GM19193 (cell line): ENCODE measurements around the gene ZYX.

ENCODE experiments used
- POLR2A ChIP-seq: IDR thresholded peaks from 4 replicates; pipeline ENCODE4 v1.6.1; 2011; ENCODE audit not compliant: insufficient read depth, insufficient read length; ENCODE audit errors: extremely low read depth

The ZYX gene

DNA sequence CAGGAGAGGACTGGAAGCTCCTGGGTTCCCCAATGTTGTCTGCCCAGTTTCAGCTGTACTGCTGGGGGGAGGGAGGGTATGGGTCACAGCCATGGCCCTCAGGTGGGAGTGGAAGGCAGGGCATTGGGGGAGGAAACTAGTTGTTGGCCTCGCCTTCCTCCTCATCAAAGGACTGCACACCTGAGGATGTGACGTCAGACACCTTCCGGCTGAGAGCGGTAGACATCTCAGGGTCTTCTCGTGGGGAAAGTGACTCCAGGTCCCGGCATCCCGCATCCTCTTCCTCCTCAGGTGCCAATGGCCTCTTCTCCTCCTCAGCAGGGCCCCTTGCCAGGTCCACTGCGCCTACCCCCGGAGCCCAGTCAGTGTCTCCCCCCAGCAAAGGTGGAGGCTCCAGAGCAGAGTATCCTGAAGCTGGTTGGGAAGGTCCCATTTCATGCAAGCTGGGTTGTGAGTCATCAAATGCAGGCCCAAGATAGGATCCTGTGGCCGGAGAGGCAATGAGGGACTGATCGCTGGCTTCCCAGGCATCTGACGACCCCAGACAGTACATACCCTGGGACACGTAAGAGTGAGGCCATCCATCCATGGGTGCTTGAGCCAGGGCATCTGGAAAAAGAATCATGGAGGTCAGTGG is 24.6 kb upstream of the ZYX start:
- no peak for TF ChIP-seq POLR2A

DNA sequence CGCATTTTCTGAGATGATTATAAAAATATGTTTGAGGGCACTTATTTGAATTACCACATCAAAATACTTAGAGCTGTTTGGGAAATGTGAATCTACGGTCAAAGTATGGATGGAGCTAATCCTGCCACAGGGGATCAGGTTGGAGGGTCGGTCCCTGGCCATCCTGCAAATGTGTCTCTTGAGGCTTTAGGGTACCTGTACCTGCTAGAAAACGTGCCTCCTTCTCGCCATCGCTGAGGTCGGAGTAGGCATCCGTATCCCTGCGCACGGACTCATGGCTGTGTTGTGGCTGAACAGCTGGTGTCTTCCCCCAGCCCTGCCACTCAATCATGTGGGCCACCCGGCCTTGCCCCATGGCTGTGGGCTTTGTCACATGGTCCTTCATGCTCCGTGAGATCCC is 22.5 kb upstream of the ZYX start:
- TF ChIP-seq POLR2A, result no peak

DNA sequence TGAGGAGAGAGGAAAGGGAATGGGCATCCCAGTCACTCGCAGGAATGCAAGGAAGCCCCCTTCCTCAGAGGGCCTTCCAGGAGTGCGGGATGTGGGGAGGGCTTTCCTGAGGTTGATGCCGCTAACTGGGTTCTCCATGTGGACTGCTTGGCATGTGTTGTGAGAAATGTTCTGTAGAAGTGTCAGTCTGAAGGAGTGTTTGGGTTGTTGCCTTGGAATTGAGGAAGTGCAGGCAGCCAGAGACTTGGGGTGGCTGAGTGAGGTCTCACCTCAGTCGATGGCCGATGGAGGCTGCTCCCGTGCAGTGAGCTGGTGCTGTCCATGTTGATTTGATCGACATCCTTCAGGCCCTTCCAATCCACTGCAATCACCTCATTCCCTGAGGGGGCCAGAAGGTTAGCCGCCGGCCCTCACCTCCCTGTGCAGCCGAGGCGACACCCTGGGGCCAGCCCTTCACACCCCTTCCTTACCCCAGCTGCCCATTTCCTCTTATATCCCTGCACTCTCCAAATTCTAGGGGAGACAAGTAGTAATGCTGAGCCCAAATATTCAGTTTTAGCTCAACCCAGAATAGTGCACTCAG is 21.3 kb upstream of the ZYX start:
- TF ChIP-seq POLR2A, result no peak

DNA sequence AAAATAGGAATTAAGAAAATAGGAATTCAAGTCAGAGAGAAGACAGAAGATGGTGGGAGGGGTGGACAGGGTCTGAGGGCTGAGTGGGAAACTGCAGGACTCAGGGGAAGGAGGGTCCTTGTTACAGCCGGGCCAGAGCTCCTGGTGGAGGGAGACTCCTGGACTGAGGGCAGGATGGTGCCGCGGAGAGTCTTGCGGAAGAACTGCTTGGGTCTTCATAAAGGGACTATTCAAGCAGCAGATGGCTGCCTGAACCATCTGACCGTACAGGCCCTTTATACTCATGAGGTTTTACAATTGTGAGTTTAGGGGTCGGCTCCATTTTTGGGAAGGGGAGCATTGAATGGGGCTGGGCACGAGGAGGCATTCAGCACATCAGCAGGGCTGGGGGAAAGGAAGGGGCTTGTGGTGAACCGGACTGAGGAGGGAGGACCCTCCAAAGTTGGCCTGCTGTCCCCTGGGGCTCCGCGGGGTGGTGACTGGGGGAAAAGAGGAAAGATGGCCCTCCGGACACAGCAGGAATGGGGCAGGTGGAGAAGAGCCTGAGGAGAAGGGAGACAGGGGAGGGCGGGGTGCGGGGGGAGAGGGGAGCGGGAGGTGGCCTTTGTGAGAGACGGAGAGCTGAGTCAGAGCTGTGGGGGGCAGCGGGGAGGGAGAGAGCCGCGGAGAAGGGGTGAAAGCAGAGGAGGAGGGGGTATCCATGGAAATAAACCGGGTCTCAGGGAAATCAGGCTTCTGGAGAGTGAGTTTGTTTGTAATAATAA is 20.2 kb upstream of the ZYX start:
- TF ChIP-seq POLR2A, result no peak

DNA sequence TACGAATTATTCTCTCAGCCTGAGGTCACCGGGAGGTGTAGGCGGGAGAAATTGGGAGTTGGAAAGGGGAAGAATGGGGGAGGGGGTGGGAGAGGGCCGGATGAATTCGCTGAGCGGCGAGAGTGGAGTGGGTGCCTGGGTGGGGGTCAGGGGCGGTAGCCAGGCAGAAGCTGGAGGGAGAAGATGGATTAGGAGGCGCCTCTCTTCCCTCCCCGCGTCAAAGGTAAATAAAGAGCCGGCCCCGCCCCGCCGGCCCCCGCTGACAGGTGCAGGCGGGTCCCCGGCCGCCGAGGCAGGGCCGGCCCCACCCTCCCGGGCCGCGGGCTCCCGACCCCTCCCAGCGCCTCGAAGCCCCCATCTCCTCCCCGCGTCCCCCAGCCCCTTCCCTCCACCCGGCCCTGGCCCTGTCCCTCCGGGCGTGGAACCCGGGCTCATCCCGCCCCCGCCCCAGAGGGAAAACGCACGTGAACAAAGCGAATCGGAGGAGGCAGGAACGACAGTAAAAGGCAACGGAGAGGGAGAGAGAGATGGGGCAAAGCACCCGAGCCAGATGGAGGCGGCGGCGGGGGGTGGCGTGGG is 19.5 kb upstream of the ZYX start:
- TF ChIP-seq POLR2A, result no peak

DNA sequence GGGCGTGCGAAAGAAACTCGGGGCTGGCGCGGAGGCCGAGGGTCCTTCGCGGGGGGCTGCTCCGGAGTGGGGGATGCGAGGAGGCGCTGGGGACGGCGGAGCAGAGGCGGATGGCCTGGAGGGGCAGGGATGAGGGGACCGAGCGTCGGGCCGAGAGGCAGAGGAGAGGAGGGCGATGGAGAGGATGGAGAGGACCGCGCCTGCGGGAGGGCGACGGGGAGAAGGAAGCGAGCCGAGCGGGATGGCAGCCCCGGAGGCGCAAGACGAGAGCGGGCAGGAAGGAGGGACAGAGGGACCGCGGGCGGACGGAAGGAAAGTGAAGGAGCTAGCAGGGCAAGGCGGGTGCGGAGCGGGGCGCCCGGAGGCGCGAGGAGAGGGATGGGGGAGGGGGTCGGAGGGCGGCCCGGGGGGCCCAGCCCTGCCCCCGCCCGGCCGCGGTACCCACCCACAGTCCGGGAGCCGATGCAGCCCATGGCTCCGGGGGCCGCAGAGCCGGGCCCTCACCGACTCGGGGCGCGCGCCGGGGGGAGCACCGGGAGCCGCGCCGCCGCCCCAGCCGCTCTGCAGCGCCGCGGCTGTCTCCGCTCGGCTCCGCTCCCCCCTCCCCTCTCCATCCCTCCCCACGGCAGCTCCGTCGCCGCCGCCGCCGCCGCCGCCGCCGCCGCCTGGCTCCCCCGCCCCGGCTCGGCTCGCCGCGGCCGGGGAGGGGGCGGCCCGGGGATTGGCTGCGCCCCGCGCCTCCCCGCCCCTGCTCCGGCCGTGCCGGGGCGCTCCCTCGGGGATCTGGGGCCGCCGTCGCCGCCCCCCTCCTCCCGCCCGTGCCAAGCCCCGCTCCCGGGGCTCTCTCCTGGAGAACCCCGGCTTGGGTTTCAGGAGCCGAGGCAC is 18.8 kb upstream of the ZYX start, which contains the start of gene FAM131B:
TSS of gene FAM131B (minus strand) at position 583 of the 885 bp plus-strand sequence. CDS start at position 473, 110 bp downstream.
- no peak for TF ChIP-seq POLR2A

DNA sequence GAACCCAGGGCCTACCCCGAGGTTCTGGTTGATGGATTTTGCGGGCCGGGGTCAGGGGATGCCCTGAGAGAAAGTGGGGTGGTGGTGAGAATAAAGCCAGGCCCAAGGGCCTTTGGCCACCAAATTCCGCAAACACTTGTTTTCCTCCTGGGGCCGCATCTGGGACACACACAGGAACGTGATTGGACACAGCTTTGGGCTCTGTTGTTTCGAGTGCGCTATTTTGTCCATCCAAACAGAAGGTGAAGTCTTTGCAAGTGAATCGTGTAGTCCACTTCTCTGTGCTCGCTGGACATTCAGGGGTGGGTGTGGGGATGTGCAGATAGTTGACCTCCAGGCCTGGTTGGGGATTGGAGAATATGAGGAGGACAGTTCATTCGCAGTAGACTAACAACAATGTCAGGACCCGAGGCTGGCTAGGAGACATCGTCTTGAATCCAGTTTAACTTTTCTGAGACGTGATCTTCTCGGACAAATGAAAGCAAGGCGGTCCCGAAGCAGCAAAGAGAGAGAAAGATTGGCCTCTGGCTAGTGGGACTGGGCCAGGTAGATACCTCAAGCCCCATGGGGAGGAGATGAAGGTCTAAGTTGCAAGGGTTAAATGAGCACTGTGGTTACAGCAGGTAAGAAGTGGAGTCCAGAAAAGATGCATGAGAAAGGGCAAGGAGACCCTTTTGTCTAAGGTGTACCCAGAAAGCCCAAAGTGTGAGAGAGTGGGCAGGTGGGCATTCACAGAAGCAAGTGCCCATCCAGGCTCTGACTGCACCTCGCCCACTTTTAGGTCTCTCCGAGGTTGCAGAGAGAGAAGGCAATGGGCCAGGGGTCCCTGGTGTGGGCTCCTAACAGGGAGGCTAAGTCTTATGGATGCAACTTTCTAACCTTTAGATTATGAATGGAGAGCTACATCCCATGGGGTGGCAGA is 17.9 kb upstream of the ZYX start:
- TF ChIP-seq POLR2A, result no peak

DNA sequence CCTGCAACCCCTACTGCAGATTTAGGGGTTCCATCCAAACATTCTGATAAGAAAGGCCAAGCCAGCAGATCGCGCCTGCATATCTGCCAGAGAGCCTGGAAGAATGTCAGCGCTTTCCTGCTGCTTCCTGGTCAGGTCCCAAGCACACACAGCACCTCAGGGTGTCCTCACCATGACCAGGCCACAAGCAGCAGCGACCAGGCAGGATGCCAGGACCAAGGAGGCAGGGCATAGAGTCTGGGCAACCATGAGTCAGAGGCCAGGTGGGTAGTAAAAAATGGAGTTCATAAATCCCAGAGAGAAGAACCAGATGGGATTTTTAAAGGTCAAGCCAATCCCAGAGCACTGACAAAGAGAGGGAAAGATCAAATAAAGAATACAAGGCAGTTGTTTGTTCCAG is 13.2 kb upstream of the ZYX start:
- no peak for TF ChIP-seq POLR2A

DNA sequence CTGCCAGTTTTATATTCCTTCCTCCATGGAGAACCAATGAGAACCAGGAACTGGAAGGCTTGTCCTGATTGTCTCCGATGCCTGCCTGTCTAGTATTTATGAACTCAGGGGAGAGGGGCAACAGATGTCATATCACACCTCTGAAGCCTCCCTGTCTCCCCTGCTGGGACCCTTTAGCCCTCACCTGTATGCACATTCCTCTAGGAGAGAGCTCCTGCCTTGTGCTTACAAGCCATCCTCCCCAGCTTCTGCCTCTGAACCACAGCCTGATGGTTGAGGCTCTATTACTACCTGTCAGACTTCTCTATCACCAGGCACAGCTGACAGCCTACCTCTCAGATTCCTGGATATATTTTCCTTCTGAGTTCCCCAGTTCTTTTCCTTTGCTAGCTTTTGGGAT is 12.8 kb upstream of the ZYX start:
- TF ChIP-seq POLR2A, result no peak

DNA sequence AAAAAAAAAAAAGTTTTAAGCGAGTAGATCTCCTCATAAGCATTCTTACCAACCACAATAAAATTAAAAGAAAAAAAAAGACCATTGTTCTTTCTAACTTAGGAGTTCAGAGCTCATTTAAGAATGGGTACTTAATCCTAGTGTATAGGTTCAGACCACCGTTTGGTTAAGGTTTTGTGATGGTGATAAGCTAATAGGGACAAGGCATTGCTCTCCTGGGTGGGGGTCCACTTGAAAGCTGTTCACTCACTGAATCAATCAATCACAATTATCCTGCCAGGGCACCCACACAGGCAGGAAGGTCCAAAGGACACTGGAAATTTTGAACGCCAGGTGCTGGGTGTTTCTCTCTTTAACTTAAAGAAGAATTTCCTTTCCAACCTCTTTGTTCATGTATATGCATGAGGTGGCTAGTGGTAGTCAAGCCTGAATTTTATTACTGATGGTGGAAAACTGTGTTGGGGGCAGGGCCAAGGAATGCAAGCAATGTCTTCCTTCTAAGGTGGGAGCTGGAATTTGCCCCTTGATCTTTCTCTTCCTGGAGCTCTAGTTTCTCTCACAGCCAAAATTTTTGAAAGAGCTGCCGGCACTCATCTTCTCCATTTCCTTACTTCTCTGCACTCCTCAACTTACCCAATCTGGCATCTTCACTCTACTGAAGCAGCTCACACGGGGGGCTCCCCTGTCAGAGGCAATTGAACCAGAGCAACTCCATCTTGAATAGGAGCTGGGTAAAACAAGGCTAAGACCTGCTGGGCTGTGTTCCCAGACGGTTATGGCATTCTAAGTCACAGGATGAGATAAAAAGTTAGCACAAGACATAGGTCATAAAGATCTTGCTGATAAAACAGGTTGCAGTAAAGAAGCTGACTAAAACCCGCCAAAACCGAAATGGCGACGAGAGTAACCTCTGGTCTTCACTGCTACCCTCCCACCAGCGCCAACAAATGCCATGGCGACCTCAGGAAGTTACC is 11.2 kb upstream of the ZYX start:
- no peak for TF ChIP-seq POLR2A

DNA sequence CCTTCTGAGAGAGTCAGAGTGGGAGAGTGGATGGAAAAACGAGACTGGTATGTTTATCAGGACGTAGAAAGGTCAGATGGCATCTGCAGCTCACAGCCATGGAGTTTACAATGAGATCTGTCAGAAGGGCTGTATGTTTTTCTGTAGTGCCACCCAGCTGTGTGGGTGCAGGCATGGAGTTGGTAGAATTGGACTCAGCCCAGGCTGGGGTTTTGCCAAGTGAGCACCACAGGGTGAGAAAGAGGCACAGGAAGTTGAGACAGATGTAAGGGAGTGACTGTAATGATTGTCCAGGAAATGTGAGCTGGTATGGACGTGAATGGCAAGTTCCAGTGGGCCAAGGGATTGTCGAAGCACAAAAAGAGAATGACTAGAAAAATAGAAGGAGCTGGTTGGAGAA is 9.1 kb upstream of the ZYX start:
- TF ChIP-seq POLR2A, result no peak

DNA sequence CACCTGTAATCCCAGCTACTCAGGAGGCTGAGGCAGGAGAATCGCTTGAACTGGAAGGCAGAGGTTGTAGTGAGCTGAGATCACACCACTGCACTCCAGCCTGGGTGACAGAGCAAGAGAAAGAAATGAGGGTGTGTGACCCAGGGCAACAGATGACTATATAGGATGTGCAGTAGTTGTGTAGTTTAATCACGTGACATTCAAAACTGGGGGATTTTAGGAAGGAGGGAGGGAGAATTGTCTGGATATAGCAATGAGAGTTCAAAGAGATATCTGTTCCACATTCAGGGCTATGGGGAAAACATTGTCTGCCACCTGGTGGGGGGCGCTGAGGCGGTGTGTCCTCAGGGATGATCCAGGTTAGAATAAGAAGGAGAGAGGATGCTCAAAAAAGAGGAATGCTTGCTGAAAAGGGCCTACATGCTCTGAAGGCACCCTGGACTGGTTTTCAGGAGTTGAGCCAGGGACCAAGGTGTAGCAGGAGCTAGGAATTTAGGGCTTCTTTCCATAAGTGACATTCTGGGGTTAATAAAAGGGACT is 7.8 kb upstream of the ZYX start:
- no peak for TF ChIP-seq POLR2A
